PC-9 (cell line): ENCODE data around the gene OSTN.

Experiments
- CTCF ChIP-seq: fragments of 200-600 bp; sonication (generic); conservative IDR thresholded peaks from 2 replicates; pipeline ENCODE4 v1.6.1; 2017; ENCODE audit warnings: mixed run types, antibody characterized with exemption, mild to moderate bottlenecking, moderate library complexity
- EZH2 ChIP-seq: fragments of 200-600 bp; sonication (generic); IDR thresholded peaks from 2 replicates; pipeline ENCODE4 v1.8.0; 2017; ENCODE audit warnings: antibody characterized with exemption, low read depth

GRCh38 chr3:191238321-191238817 is 39.3 kb downstream of the OSTN start:
- TF ChIP-seq CTCF = no peak
- TF ChIP-seq EZH2 = no peak
